Stimulated activated CD8-positive, alpha-beta memory T cell treated with anti-CD3 and anti-CD28 coated beads, Interleukin-7, amount 100 ng/mL, for 48 hours (primary cell): ENCODE data around the gene SOX18.

Source experiments
- DNase-seq, 2 donors: peaks; one replicate each; pipeline ENCODE4 v3.0.0-alpha.2; 2020; ENCODE audit warnings: low read depth in 1 of 2; ENCODE audit errors: extremely low read depth in 1 of 2

The SOX18 gene

DNA sequence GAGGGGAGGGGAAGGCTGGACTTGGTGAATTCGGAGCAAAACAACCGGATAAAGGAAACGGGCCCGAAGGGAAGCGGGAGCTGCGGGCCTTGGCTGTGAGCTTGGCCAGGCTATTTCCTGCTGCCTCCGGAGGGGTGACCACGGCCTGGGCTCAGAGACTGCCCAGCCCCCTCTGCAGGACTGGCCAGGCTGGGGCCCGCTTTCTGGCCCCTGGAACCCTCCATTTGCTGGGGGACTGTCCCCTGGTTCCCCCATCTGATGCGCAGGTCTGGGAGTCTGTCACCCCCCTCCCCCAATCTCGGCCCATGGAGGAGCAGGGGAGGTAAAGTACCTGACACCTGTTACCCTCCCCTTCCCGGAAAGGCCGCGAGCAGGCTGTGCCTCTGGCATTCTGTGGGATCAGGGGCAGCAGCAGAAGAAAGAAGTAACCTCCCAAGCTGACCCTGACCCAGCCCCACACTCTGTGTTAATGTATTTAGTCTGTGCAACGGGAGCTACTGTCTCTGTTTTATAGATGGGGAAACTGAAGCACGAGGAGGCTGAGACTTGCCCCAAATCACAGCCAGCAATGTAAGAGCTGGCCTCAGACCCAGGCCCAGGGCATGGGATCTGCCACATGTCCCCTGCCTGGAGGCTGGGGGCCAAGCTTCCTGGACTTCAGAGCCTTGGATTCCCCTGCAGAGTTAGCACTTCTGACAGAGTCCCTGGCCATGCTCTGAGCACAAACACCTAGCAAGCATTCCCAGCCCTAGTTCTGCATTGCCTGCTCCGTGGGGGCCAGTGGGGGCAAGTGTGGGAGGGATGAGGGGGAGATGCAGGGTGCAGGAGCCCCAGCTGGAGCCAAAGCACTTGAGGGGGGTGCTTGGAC is 9.9 kb downstream of the SOX18 start:
- no peak for DNase-seq

DNA sequence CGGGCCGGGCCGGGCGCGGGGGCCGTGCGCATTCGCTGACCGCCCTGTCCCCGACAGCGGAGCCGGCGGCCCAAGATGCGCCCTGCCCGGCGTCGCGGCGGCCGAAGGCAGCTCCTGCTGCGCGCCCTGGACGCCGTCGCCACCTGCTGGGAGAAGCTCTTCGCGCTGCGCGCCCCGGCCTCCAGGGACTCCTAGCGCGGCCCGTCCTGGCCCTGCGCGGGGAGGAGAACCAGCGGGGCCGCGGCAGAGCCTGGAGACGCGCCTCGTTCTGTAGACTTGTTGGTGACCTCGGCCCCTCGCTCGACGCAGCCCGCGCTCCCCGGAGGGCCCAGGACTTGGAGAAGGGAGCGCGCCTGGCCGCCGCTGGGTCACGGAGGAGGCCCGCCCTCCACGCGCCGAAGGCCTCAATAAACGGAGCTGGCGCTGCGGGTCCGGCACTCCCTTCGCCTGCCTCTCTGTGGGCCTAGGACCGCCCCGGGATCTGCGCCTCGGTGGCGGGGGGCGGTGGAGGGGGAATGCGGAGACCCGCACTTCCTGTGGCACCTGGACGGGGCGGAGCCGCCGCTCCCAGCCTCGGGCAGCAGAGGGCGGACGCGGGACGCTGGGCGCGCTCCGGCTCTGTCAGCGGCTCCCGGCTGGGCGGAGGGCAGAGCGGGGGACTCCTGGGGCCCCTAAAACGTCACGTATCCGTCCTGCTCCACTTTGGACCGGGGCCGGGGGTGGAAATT is 10.7 kb downstream of the SOX18 start:
- peak; percentile 56 to 60 for DNase-seq

DNA sequence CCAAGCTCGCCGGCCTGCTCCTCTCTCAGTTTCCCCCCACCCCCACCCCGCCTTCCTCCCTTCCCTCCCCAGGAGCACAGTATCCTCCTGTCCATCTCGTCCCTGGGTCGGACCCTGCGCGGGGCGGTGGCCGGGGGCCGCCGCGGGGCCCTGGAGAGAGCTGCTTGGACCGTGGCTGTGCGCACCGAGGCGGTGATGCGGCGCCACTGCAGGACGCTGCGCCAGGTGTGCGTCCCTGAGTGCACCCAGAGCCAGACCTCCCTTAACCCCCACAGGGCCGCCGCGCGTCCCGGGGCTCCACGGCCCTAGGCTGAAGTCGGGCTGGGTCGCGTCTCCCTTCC is 11.2 kb downstream of the SOX18 start:
- DNase-seq, result no peak

DNA sequence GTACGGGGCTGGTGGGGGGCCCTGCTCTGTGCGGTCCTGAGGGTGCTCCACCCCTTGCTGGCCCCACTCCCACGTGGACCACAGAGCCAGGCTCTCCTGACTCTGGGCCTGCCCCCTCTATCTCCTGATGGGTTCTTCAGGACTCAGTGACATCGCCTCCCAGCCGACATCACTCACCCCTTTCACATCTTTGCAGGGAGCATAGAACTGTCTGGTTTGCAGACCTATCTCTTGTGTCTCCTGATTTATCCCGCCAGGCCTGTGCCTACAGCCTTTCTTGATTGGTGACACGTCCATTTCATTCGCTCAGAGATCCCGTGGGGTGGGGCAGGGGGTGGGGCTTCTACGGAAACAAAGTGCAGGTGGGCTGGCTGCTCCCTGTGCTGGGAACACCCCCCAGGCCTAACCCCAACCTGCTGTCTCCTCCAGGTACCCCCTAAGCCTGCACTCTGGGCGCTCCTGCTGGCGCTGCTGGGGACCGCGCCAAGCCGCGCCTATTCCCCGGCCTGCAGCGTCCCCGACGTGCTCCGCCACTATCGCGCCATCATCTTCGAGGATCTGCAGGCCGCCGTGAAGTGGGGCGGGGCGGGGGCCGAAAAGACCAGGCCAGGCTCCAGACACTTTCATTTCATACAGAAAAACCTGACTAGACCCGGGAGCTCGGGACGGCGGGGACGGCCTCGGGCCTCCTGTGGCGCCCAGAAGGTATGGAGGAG is 11.8 kb downstream of the SOX18 start:
- no peak for DNase-seq

DNA sequence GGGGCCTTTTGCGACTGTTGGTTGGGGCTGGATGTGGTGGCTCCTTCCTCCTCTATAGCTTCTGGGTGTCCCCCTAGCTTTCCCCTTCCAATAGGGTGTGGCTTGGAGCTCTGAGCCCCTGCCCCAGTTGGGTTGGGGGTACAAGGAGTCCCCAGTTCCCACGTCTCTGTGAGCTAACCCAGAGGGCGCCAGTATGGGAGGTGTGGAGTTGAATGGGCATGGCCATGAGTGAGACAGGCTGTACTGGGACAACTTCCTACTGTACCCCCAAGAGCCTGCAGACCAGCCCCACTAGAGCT is 12.3 kb downstream of the SOX18 start:
- no peak for DNase-seq

DNA sequence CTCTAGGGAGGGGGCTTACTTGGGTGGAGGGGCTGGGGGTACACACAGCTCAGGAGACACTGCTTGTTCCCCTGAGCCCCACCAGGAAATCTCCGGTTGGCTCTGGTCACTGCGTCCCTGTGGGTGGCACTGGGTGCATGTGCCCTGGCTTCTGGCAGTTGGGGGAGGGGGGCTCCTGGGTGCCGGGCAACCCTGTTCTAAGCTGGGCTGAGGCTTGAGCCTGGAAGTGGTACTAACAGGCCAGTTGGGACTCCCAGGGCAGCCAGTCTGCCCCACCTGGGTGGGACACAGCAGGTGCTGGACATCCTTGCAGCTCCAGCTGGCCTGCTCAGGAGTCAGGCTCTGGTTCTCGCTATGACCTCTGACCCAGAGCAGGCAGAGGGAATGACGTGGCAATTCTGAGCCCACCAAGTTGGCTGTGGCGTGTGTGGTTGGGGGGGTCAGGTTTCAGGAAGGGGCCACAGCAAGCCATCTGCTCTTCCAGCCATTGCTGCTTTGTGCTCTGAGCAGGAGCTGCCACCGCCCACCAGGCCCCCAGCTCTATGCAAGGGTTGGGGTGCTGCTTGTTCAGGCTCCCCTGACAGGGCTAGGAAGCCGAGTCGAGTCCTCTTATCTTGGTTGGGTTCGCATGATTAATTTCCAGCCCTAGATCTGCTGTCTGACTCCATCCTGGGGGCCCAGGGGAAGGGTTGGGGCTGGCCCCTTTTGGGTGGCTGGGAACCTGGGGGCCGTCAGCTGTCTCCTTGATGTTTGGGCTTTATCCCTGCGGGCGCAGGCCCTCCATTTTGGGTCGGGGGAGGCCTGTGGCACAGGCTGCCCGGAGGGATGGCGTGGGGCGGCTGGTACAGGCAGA is 12.9 kb downstream of the SOX18 start:
- peak in 1 of 2 donors; percentile 65 for DNase-seq

DNA sequence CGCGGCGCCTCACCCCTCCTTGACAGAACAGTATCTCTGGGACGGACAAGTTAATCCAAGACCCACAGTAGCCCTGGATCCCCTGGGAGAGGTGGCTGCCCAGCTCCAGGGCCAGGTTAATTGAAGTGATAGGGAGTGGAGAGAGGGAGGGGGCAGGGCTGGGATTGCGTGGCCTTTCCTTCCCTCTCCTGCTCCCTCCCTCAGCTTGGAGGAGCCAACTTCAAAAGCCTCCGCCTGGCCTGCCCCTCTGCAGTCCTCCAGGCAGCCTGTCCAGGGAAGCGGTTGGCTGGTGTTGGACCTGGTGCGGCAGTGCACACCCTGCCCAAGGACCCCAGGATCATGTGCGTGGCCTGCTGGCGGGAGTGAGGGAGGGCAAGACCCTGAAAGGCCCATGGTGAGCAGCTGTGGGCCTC is 13.5 kb downstream of the SOX18 start, which contains the start of gene C20orf204:
Gene C20orf204 (plus strand): TSS at position 250 of the 413 bp plus-strand sequence. CDS start 142 bp downstream, at position 392.
- DNase-seq, result no peak

DNA sequence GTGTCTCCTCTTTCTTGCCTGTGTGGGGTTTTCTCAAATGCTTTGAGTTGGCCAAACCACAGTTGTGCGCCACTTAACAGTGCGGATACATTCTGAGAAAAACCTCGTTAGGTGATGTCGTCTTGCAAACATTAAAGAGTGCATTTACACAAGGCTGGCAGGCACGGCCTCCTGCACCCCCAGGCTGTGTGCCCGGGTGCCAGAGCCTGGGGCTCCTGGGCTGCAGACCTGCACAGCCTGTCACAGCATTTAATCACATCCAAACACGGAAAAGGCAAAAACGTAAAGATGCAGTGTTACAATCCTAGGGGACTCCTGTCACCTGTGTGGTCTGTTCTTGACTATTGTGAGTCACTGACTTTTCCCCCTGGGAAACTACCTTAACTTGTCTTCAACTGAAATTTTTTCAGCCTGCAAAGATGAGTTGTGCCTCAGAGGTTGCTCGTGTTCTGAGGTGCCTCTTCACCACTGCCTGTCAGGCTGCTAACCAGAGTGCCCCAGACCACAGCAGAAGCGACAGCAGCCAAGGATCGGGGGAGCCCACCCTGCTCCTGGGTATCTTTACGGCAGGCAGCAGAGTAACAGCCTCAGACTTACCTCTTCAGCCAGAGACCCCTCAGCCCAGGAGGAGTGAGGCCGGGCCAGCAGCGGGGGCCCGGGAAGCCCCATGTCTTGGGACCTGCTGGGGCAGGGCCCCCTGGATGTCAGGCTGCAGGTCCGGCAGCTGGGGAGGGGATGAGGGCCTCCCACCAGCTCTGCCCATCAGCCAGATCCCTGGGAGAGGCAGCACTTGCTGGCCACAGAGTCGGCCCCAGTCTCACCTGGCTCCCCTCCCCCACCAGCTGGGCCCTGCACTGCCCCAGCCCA is 14.1 kb downstream of the SOX18 start:
- peak; percentile 25 to 63 for DNase-seq

DNA sequence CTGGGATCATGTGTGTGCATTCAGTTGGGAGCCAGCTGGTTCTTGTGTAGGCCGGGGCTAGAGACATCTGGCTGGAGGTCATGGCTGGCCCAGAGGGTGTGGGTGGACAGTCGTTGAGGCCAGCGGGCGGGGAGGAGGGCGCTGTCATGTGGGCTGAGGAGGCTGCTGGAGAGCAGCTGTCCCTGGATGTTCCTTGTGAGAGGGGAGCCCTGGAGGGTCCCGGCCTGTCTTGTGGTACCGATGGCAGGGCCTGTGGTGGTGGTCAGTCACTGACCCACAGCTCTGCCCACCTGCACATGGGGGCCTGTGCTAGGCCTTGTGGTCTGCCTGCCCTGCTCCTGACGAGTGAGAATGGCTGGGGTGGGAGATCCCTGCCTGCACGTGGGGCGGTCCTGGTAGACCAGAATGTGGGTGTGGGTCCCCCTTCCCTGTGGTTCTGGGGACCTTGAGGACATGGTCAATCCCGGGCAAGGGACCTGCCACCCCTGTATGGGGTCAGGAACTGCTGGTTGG is 15.4 kb downstream of the SOX18 start:
- no peak for DNase-seq

DNA sequence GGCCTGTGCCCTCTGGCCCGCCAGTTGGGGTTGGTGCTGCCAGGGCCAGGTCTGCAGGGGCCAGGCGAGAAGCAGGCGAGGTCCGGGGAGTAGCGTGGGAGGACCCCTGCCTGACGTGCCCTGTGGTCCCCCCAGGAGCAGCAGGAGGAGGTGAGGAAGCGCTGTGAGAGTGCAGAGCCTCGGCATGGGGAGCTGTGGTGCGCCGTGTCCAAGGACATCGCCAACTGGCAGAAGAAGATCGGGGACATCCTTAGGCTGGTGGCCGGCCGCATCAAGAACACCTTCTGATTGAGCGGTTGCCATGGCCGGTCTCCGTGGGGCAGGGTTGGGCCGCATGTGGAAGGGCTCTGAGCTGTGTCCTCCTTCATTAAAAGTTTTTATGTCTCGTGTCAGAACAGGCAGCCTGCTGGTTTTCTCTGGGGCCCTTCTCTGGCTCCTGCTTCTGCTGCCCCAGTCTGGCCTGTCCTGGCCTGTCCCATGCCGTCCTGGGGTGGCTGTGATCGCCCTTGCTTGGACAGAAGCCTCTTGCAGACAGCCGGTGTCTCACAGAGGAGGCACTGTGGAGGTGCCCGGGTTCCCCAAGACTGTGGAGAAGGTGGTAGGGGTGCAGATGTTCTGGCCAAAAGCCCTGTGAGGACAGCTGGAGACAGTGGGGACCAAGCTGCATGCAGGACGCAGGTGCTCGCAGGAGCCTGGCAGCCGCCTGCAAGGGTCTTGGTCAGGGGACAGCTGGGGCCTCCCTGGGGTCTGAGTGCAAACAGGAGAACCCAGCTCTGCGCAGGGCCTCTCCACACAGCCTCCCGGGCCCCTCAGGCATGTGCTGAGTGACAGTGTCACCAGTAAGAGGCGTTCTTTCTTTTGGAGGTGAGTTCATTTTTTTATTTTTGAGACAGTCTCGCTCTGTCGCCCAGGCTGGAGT is 16.5 kb downstream of the SOX18 start:
- DNase-seq, result no peak

DNA sequence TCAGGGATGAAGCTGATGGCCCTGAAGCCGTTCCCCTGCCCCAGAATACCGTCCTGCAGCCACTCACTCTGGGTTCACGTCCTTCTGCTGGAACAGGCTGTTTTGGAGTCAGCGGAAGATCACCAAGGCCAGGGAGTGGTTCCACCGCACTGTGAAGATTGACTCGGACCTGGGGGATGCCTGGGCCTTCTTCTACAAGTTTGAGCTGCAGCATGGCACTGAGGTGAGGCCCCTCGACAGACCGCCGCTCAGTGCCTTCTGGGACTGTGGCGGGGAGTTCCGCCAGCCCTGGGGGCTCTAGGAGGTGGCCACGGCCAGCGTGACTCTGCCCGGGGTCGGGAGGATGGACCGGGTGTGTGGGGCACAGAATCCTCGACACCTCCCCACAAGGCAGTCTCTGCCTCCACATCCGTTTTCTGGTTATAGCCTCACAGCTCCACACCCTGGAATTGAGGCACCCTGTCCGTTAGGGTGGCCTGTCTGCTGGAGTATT is 17.6 kb downstream of the SOX18 start:
- no peak for DNase-seq

DNA sequence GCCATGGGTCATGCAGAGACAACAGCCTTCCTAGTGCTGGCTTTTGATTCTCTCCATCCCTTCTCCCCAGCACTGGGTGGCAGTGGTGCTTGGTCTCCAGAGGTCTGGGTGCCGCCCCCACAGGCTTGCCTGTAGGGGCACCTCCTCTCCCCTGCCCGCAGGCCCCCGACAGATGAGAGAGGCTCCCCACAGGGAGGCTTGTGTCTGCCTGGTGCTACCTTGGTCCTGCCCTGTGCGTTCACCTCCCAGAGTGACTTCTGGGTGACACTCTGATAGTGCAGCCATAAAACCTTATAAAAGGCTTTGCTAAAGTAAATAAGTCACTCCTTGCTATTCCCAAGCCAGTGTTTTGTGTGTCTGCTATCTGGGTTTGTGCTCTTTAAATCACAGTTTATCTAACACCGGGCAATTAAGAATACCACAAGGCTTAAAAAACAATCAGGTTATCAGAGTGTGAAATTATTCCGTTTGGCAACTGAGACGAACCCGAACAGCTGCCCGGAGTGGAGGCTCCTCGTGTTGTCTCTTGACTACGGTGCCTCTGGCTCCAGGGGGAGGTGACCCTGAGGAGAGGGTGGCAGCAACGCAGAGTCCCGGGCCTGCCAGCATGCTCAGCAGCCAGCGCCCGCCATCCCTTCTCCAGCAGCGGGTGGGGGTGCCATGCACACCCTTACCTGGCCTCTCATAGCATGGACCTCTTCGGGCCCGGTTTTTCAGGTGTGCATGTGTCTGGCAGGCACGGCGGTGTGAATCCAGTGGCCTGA is 18.9 kb downstream of the SOX18 start:
- no peak for DNase-seq

DNA sequence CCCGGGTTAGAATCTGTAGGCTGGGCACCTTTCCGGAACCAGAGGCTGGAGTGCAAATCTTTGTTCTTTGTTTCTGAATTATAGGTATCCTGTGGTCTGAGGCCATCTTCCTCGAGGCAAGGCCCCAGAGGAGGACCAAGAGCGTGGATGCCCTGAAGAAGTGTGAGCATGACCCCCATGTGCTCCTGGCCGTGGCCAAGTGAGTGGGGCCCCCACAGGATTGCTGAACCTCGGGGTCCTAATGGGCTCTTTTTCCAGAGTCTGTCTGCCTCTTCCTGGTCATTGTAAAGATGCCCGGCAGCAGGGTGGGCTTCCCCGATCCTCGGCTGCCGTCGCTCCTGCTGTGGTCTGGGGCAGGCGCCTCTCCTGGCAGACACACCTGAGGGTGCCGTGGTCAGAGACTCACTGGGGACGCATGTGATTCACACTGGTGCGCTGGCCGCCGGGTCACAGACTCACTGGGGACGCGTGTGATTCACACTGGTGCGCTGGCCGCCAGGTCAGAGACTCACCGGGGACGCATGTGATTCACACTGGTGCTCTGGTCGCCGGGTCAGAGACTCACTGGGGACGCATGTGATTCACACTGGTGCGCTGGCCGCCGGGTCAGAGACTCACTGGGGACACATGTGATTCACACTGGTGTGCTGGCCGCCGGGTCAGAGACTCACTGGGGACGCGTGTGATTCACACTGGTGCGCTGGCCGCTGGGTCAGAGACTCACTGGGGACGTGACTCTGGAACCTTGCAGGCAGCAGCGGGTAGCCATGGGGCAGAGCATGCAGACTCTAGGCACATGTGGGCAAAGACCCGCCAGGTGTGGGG is 19.9 kb downstream of the SOX18 start:
- no peak for DNase-seq

DNA sequence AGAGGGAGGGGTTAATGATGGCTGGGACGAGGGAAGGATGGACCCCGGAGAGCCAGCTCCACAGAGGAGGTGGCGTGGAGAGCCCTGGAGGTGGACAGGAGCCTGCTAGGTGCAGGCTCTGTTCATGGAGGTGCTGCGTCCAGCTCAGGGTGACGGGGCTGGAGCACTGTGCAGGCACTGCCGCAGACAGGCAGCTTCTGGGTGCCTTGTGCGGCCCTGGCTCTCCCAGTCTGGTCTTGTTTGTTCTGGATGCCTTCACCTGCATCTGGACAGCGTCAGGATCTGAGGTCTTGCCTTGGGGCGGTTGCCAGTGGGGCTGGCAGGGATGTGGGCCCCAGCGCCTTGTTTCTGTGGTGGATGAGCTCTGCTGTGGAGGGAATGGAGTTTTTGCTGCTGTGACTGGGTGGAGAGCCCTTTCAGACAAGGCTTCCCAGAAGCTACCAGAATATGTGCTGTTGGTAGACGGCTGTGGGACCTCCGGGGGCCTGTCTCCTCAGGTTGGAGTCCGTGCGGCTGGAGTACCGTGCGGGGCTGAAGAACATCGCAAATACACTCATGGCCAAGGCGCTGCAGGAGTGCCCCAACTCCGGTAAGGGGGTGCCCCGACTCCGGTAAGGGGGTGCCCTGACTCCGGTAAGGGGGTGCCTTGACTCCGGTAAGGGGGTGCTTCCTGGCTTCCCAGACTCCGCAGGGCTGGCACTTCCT is 21.3 kb downstream of the SOX18 start:
- no peak for DNase-seq

DNA sequence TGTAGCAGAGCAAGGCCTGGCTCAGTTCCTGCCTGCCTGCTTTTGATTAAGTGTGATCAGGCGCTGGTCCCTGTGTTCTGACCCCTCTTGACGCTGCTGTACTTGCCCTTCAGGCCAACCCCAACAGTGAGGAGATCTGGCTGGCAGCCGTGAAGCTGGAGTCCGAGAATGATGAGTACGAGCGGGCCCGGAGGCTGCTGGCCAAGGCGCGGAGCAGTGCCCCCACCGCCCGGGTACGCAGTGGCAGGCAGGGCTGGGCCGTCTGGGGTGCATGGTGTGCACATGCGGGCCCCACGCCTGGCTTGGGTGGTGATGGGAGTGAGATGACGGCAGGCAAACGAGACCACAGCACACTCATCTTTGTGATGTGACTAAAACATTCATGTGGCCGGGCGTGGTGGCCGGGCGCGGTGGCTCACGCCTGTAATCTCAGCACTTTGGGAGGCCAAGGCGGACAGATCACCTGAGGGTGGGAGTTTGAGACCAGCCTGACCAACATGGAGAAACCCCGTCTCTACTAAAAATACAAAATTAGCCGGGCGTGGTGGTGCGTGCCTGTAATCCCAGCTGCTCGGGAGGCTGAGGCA is 23.5 kb downstream of the SOX18 start:
- no peak for DNase-seq
